Kidney (tissue), 14 donors: ENCODE measurements around the gene LDLRAD3. TPM values are rescaled to one million over a fixed set of nuclear protein-coding genes. Genes with fewer than 3 reads are reported as not detected.

Experiments
- DNase-seq, 5 donors: peaks; one replicate each; pipeline ENCODE4 v3.0.0-alpha.2; 2013 to 2020
- FAIRE-seq: peaks from 2 replicates; lab custom pipeline; 2012; peaks lifted over from hg19 to GRCh38; lab: Jason Lieb, UNC
- H3K27ac ChIP-seq, 2 donors: one replicate each; pipeline ENCODE4 v1.7.0; 2013; ENCODE audit warnings: low read depth in 2 of 2, low read length in 2 of 2, inconsistent platforms in 1 of 2
- H3K27me3 ChIP-seq: one replicate; pipeline ENCODE4 v1.7.1; 2013; ENCODE audit warnings: low read length, inconsistent platforms; ENCODE audit not compliant: control insufficient read depth, insufficient read depth
- H3K36me3 ChIP-seq, 3 donors: one replicate each; pipeline versions ENCODE4 v1.7.0 to v1.7.1; 2013; ENCODE audit warnings: low read length in 3 of 3, control low read depth in 1 of 3, inconsistent platforms in 1 of 3; ENCODE audit not compliant: insufficient read depth in 3 of 3, control insufficient read depth in 2 of 3
- H3K4me1 ChIP-seq, 3 donors: one replicate each; pipeline versions ENCODE4 v1.7.0 to v1.7.1; 2013; ENCODE audit warnings: low read length in 3 of 3, inconsistent platforms in 1 of 3, low read depth in 1 of 3; ENCODE audit not compliant: control insufficient read depth in 2 of 3, insufficient read depth in 2 of 3
- H3K4me3 ChIP-seq, 3 donors: one replicate each; pipeline versions ENCODE4 v1.7.0 to v1.8.1; 2013; ENCODE audit warnings: low read length in 3 of 3, control low read depth in 1 of 3, inconsistent platforms in 1 of 3
- H3K9ac ChIP-seq, 3 donors: one replicate each; pipeline versions ENCODE4 v1.7.0 to v1.7.1; 2013; ENCODE audit warnings: low read length in 3 of 3, control low read depth in 1 of 3, inconsistent platforms in 1 of 3
- H3K9me3 ChIP-seq, 3 donors: one replicate each; pipeline versions ENCODE4 v1.7.0 to v1.7.1; 2013; ENCODE audit warnings: low read length in 3 of 3, control low read depth in 1 of 3, inconsistent platforms in 1 of 3; ENCODE audit not compliant: control insufficient read depth in 2 of 3, insufficient read depth in 1 of 3
- intact Hi-C: fragments of 100-400 bp; cut with DNase I; formaldehyde crosslinking; loops from one replicate; pipeline ENCODE4 v1.11.1; 2022
- polyA plus RNA-seq: library from polyadenylated mRNA; stranded (reverse); fragments of 350-450 nt; fragmentation: Illumina TruSeq; extraction: RNeasy Lipid Tissue Mini Kit (QIAGEN cat#74804); gene quantifications from one replicate; pipeline ENCODE4 v1.2.3, GENCODE V29; 2014; ENCODE audit warnings: low read depth, low replicate concordance; ENCODE audit not compliant: insufficient read depth
- total RNA-seq: library from RNA; stranded (reverse); fragmentation: NEBNext Ultra II Directional; extraction: Animal tissue kit (Norgen Biotek cat#: 25700); gene quantifications from one replicate; pipeline ENCODE4 v1.2.1, GENCODE V29; 2021
- TF ChIP-seq, protein P1 (sequence below): IDR thresholded peaks from 3 replicates; pipeline ENCODE4 v1.5.1; 2012; ENCODE audit warnings: mild to moderate bottlenecking, moderate library complexity, borderline replicate concordance; ENCODE audit not compliant: insufficient read depth; ENCODE audit errors: extremely low read depth
- donor health status: control.
- donor health status: control.
- donor health status: control.
- donor health status: control.
- donor health status: control.
- donor health status: DM: yes; HTN: yes; CAD: no.
- donor health status: Normal renal cell carcinoma (clear cell type).

LDLRAD3 gene
- total and polyA plus RNA-seq, 2 donors from 2014 or later, result 1.2 to 14.2 TPM

DNA sequence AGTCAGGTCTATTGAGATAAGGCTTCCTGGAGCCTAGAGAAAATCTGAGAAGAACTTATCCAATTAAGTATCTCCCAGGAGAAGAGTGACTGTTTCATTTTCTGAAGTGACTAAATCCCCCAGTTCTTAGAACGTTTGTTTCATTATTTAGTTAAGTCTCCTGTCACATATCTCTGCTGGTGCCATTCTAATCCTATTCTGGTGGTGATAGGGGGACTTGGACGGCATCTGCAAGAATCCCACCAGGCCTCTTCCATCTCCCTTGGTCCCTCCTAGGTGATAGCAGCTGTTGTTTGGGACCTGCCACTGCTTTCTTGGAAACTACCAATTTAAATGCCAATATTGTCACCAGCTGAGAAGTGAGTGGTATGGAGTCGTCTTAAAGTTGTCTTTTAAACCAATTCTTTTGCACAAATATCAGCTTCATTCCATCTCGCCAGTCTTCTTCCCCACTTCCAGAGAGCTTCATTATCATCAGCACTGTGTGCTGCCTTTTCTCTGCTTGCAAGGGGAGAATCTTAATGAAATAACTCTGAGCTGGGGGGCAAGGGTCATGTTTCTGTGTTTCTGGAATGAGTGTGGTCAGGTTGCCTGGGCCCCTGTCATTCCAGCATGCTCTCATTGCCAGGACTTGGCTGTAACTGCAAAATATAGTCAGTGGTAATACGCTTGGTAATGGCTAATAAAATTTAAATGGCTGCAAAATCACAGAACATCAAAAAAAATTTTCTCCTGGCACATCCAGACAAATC lies 104.8 kb downstream of the LDLRAD3 start:
- H3K9me3 ChIP-seq, result no peaks in the 10 kb centered on the region
- H3K27me3 ChIP-seq, result no peaks in the 10 kb centered on the region
- H3K9ac ChIP-seq, result no peak overlapping the region
- TF ChIP-seq, protein P1, sequence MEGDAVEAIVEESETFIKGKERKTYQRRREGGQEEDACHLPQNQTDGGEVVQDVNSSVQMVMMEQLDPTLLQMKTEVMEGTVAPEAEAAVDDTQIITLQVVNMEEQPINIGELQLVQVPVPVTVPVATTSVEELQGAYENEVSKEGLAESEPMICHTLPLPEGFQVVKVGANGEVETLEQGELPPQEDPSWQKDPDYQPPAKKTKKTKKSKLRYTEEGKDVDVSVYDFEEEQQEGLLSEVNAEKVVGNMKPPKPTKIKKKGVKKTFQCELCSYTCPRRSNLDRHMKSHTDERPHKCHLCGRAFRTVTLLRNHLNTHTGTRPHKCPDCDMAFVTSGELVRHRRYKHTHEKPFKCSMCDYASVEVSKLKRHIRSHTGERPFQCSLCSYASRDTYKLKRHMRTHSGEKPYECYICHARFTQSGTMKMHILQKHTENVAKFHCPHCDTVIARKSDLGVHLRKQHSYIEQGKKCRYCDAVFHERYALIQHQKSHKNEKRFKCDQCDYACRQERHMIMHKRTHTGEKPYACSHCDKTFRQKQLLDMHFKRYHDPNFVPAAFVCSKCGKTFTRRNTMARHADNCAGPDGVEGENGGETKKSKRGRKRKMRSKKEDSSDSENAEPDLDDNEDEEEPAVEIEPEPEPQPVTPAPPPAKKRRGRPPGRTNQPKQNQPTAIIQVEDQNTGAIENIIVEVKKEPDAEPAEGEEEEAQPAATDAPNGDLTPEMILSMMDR, result no peak
- intact Hi-C loops, result no loop called here
- no peaks in the 10 kb centered on the region for H3K36me3 ChIP-seq
- DNase-seq (peak in 3 of 5 donors; percentile 70 to 77 (median 76)), FAIRE-seq (no peak)
- no peak overlapping the region for H3K27ac ChIP-seq
- no peak overlapping the region for H3K4me3 ChIP-seq
- peaks cover 0 to 3% (median 0%) of the 10 kb centered on the region in 3 donors for H3K4me1 ChIP-seq

DNA sequence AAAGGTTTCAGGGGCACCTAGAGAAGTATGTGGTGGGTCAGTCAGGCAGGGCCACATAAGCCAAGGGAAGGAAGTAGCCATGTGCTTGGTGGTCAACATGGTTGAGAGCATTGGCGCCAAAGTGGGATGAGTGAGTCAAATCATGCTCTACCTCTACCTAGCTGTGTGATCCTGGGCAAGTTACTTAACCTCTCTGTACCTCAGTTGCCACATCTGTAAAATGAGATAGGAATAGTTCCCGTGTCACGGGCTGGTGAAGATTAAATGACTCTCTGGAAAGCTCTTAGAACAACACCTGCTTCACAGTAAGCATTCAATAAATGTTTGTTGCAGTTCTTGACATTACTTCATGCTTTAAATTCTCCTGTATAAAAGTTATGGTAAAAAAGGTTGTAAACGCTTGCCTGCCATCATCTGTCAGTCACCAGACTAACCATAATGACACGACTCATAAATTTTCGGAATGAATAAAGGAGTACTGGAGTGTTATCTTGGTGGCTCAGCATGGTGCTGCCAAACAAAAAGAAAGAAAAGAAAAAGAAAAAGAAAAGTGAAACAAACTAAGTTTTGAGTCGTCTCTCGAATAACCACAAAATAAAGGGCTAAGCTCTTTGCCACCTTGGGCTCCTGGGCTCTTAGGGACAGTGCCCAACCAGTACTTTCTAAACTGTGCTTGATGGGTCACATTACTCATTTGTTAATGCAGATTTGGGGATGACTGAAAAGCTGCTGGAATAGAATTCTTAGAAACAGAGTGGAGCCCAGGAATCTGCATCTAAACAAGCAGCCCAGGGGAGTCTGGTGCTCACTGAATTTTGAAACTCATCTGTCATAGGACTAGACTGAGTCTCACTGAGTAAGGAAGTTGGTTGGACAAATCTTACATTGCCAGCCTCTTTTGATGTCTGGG lies 107.6 kb downstream of the LDLRAD3 start:
- intact Hi-C loops, result no loop called here
- TF ChIP-seq, protein P1, result no peak

DNA sequence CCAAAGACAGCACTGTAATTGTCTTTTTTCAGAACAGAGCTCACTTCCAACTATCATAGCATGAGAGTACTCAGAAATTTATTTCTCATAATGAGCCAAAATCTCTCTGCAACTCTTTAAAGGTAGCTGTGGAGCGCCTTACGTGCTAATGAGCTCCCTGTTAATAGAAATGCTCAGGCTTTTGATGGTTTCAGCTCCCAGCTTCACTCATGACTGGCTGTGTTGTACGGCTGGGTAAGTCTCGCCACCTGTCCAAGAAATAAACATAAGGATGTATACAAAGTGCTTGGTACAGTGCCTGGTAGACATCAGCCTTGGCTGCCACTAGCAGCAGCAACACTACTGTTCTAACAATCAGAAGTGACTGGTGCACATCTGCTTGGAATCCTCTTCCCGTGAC lies 109.4 kb downstream of the LDLRAD3 start:
- FAIRE-seq, result no peak
- Histone ChIP-seq H3K9me3 (peaks cover 0 to 2% (median 0%) of the 10 kb centered on the region in 3 donors), H3K4me1 (peaks cover 0 to 3% (median 0%) of the 10 kb centered on the region in 3 donors), H3K27me3 (no peaks in the 10 kb centered on the region), H3K27ac (no peak overlapping the region), H3K9ac (no peak overlapping the region), H3K4me3 (no peak overlapping the region), H3K36me3 (peaks cover 0 to 2% (median 0%) of the 10 kb centered on the region in 3 donors)
- intact Hi-C loops, result no loop called here
- TF ChIP-seq, protein P1, result no peak
- no peak for DNase-seq

More for the DNA sequence above, 107.6 kb downstream of the LDLRAD3 start:
- peaks cover 0 to 2% (median 0%) of the 10 kb centered on the region in 3 donors for H3K9me3 ChIP-seq
- DNase-seq, result no peak
- H3K27me3 ChIP-seq, result no peaks in the 10 kb centered on the region
- peaks cover 0 to 3% (median 0%) of the 10 kb centered on the region in 3 donors for H3K4me1 ChIP-seq
- H3K4me3 ChIP-seq, result no peak overlapping the region
- FAIRE-seq, result no peak
- no peak overlapping the region for H3K9ac ChIP-seq
- no peak overlapping the region for H3K27ac ChIP-seq
- H3K36me3 ChIP-seq, result peaks cover 0 to 2% (median 0%) of the 10 kb centered on the region in 3 donors
